Limb (tissue), 2 donors: ENCODE results near the gene B4GALNT2.
"Not testable (repeated sequence)": the region's sequence is repeated elsewhere in the genome, so short reads cannot be mapped to it uniquely, and the experiment has no call there.

Experiments used
- DNase-seq, 2 donors: peaks; one replicate each; pipeline ENCODE4 v3.0.0-alpha.2; 2016; ENCODE audit errors: extremely low spot score in 2 of 2

Gene B4GALNT2

GRCh38 chr17:49180998-49181635, 48.5 kb downstream of the B4GALNT2 start:
- DNase-seq = no peak

GRCh38 chr17:49183341-49183740, 50.8 kb downstream of the B4GALNT2 start:
- no peak for DNase-seq

GRCh38 chr17:49183801-49184200, 51.2 kb downstream of the B4GALNT2 start:
- DNase-seq = no peak

- not testable (repeated sequence) for DNase-seq
Measured at GRCh38 chr17:49184522-49184921, 52.0 kb downstream of the B4GALNT2 start.

- not testable (repeated sequence) for DNase-seq
Measured at GRCh38 chr17:49185381-49185780, 52.8 kb downstream of the B4GALNT2 start.

GRCh38 chr17:49187301-49187700, 54.7 kb downstream of the B4GALNT2 start:
- DNase-seq = no peak

GRCh38 chr17:49190932-49191331, 58.4 kb downstream of the B4GALNT2 start:
- DNase-seq = no peak

GRCh38 chr17:49191409-49191916, 58.9 kb downstream of the B4GALNT2 start:
- DNase-seq = no peak

GRCh38 chr17:49191917-49192741, 59.6 kb downstream of the B4GALNT2 start:
- peak; percentile 82 to 99 for DNase-seq

GRCh38 chr17:49193513-49194296, 61.1 kb downstream of the B4GALNT2 start:
- DNase-seq = peak in 1 of 2 donors; percentile 63

GRCh38 chr17:49194297-49194607, 61.7 kb downstream of the B4GALNT2 start:
- DNase-seq = no peak

- no peak for DNase-seq
Measured at GRCh38 chr17:49195751-49196150, 63.2 kb downstream of the B4GALNT2 start.

GRCh38 chr17:49196520-49196919, 64.0 kb downstream of the B4GALNT2 start:
- no peak for DNase-seq

- DNase-seq = no peak
Measured at GRCh38 chr17:49197346-49197998, 64.9 kb downstream of the B4GALNT2 start.

- DNase-seq = no peak
Measured at GRCh38 chr17:49198211-49198610, 65.6 kb downstream of the B4GALNT2 start.

- no peak for DNase-seq
Measured at GRCh38 chr17:49200423-49201083, 68.0 kb downstream of the B4GALNT2 start.

- no peak for DNase-seq
Measured at GRCh38 chr17:49201481-49201927, 68.9 kb downstream of the B4GALNT2 start.

GRCh38 chr17:49203796-49204195, 71.2 kb downstream of the B4GALNT2 start:
- DNase-seq = no peak

- no peak for DNase-seq
Measured at GRCh38 chr17:49204516-49204915, 71.9 kb downstream of the B4GALNT2 start.

GRCh38 chr17:49209061-49209571, 76.5 kb downstream of the B4GALNT2 start:
- no peak for DNase-seq
